ENCODE results near the gene ZNF320.
A peak's percentile ranks its signal among the peaks of the same experiment; 100 is the strongest.
"Not testable (repeated sequence)": the region's sequence is repeated elsewhere in the genome, so short reads cannot be mapped to it uniquely, and the experiment has no call there.

The ZNF320 gene

GRCh38 chr19:52856540-52857377 is 40.7 kb downstream of the ZNF320 start:
- H3K36me3 ChIP-seq (ENCODE audit: control insufficient read depth, insufficient read depth, low read length); H3K9me3 ChIP-seq (ENCODE audit: control insufficient read depth, low read length); H3K4me1 ChIP-seq (ENCODE audit: control insufficient read depth, insufficient read depth, low read length); H3K27me3 ChIP-seq (ENCODE audit: control insufficient read depth, insufficient read depth, low read length): not testable (repeated sequence)
- Histone ChIP-seq H3K9ac (ENCODE audit: low read length) (peak overlapping the region; percentile 86), H3K4me3 (ENCODE audit: low read length) (peak overlapping the region; percentile 69)

Measured in mucosa of stomach (tissue), 1 donor.